HepG2 (cell line): ENCODE measurements around the gene OR1I1. TPM values are rescaled to one million over a fixed set of nuclear protein-coding genes. Genes with fewer than 3 reads are reported as not detected.
"Not testable (repeated sequence)": the region's sequence is repeated elsewhere in the genome, so short reads cannot be mapped to it uniquely, and the experiment has no call there.

Source experiments
- ATAC-seq: fragments of 200-7000 bp; cut with Tn5 transposase; 3 replicates; pipeline ENCODE4 v1.9.1; 2020; ENCODE audit warnings: mild to moderate bottlenecking, moderate library complexity
- BruUV-seq: library from RNA; stranded (reverse); fragments of 400-500 nt; replicated peaks from 2 replicates; lab custom pipeline; 2021; lab: Mats Ljungman, UMichigan
- CTCF ChIA-PET: fragments of 300-600 bp; formaldehyde crosslinking; extraction: SDS; loops from one replicate; lab custom pipeline; 2021; ENCODE audit warnings: low total read pairs, inconsistent platforms, low intra/inter-chr PET ratio; lab: Yijun Ruan, JAX
- POLR2A ChIA-PET: fragments of 350-600 bp; sonication (Branson Sonifier 250); formaldehyde crosslinking; loops from one replicate; lab custom pipeline; 2020; ENCODE audit warnings: antibody characterized with exemption, inconsistent platforms; lab: Yijun Ruan, JAX
- DNase-seq: peaks from one replicate; pipeline ENCODE4 v3.0.0-alpha.2; 2015; ENCODE audit warnings: low spot score
- FAIRE-seq: peaks from 3 replicates; lab custom pipeline; 2011; peaks lifted over from hg19 to GRCh38; lab: Jason Lieb, UNC
- H2AFZ ChIP-seq: one replicate; pipeline ENCODE4 v1.6.1; 2011; ENCODE audit warnings: low read length, inconsistent platforms
- H3K27ac ChIP-seq: fragments of 300-600 bp; 3 replicates; pipeline ENCODE4 v1.8.0; 2011; ENCODE audit warnings: mixed run types, mild to moderate bottlenecking, mixed read lengths, low read length, inconsistent platforms; ENCODE audit not compliant: insufficient read depth; ENCODE audit errors: extremely low read length
- H3K27me3 ChIP-seq, 2 experiments: fragments of 200-600 bp in 1 of 2; 2 replicates in 1 of 2; 3 replicates in 1 of 2; pipeline versions ENCODE4 v1.6.0 to v1.8.0; 2011; ENCODE audit warnings: low read length in 2 of 2, mild to moderate bottlenecking in 2 of 2, moderate library complexity in 2 of 2, inconsistent platforms in 1 of 2; ENCODE audit not compliant: insufficient read depth in 2 of 2, control insufficient read depth in 1 of 2
- H3K36me3 ChIP-seq, 2 experiments: fragments of 200-600 bp in 1 of 2; replicated peaks in 1 of 2; 2 replicates in 1 of 2; 3 replicates in 1 of 2; pipeline versions ENCODE4 v1.5.1 to v1.8.0; 2011; ENCODE audit warnings: low read length in 2 of 2, inconsistent platforms in 1 of 2; ENCODE audit not compliant: insufficient read depth in 2 of 2, control insufficient read depth in 1 of 2
- H3K4me1 ChIP-seq: 2 replicates; pipeline ENCODE4 v1.5.1; 2012; ENCODE audit warnings: low read length, inconsistent platforms; ENCODE audit not compliant: insufficient read depth
- H3K4me2 ChIP-seq: 2 replicates; pipeline ENCODE4 v1.6.0; 2011; ENCODE audit warnings: low read depth, low read length, inconsistent platforms
- H3K4me3 ChIP-seq, 3 experiments: fragments of 200-600 bp in 1 of 3; sonication (generic), shearing (Covaris generic) in 1 of 3; replicated peaks in 1 of 3; 2 replicates each; pipeline ENCODE4 v1.5.1; 2011 to 2016; ENCODE audit warnings: low read length in 3 of 3, inconsistent platforms in 2 of 3, low read depth in 2 of 3, mild to moderate bottlenecking in 2 of 3, control low read depth in 1 of 3, mixed read lengths in 1 of 3; ENCODE audit not compliant: insufficient read depth in 1 of 3
- H3K79me2 ChIP-seq: one replicate; pipeline ENCODE4 v1.6.1; 2011; ENCODE audit warnings: low read length, inconsistent platforms; ENCODE audit not compliant: insufficient read depth
- H3K9ac ChIP-seq: 2 replicates; pipeline ENCODE4 v1.6.0; 2011; ENCODE audit warnings: mild to moderate bottlenecking, low read depth, low read length, inconsistent platforms; ENCODE audit not compliant: insufficient read depth
- H3K9me3 ChIP-seq: 2 replicates; pipeline ENCODE4 v1.5.1; 2012; ENCODE audit warnings: mild to moderate bottlenecking, low read length
- H4K20me1 ChIP-seq: 2 replicates; pipeline ENCODE4 v1.6.0; 2011; ENCODE audit warnings: inconsistent platforms, mild to moderate bottlenecking, low read length, moderate library complexity; ENCODE audit not compliant: insufficient read depth
- CENPX ChIP-seq: sonication (generic); formaldehyde crosslinking; IDR thresholded peaks from 2 replicates; pipeline ENCODE4 v1.9.0; 2021; ENCODE audit warnings: mild to moderate bottlenecking, missing genetic modification reagents, moderate library complexity
- CHD2 ChIP-seq: IDR thresholded peaks from 2 replicates; pipeline ENCODE4 v1.6.1; 2011; ENCODE audit warnings: low read depth, low read length, improper control_type of control experiment
- SOX5 ChIP-seq: IDR thresholded peaks from 2 replicates; pipeline ENCODE4 v1.6.1; 2016; ENCODE audit warnings: borderline replicate concordance
- WGBS: methylation state at CpG from one replicate; pipeline ENCODE4 v1.1.6; 2017; ENCODE audit warnings: low lambda C conversion rate; 5-methylcytosine and 5-hydroxymethylcytosine counted together
- in situ Hi-C: cut with HindIII; loops from 2 replicates; pipeline ENCODE4 v1.10.0; 2017; ENCODE audit warnings: low pct_unique_long_range_greater_than_20kb; ENCODE audit not compliant: extremely low pct_ligation_motif_present
- intact Hi-C: fragments of 100-400 bp; cut with micrococcal nuclease; formaldehyde crosslinking; loops from one replicate; pipeline ENCODE4 v1.10.0; 2022; ENCODE audit not compliant: unreplicated experiment
- polyA plus RNA-seq, 8 experiments: library from polyadenylated mRNA; depleted of rRNA in 3 of 8; stranded (reverse) in 7 of 8; unstranded in 1 of 8; fragments of >200 nt; fragmentation: Illumina TruSeq in 4 of 8; extraction: Trizol in 4 of 8; gene quantifications; 2 replicates each; pipeline versions ENCODE4 v1.2.1 to v1.2.3, GENCODE V29; 2011 to 2016; ENCODE audit warnings: low read depth in 4 of 8, missing spikeins in 1 of 8, mixed read lengths in 1 of 8; ENCODE audit not compliant: insufficient read depth in 1 of 8
- total RNA-seq, 5 experiments: library from RNA; depleted of rRNA; stranded (reverse); fragments of >200 nt; fragmentation: Illumina TruSeq; extraction: Trizol; gene quantifications; 2 replicates each; pipeline ENCODE4 v1.2.3, GENCODE V29; 2016; ENCODE audit warnings: low read depth in 1 of 5

OR1I1 gene
- total and polyA plus RNA-seq, 2 of the 13 experiments (the other 11 are each of a cell fraction or from before 2014, with no cell fraction given), result not detected

- in situ Hi-C loops, result no loop called here
- Histone ChIP-seq H3K36me3 (no peaks in the 10 kb centered on the region), H3K27ac (no peak overlapping the region), H2AFZ (no peak overlapping the region), H3K4me1 (no peaks in the 10 kb centered on the region), H4K20me1 (no peaks in the 10 kb centered on the region), H3K4me3 (no peak overlapping the region), H3K27me3 (peaks cover 0 to 18% of the 10 kb centered on the region in 2 experiments; a peak in 2 of 5 replicates), H3K4me2 (no peak overlapping the region), H3K9me3 (no peaks in the 10 kb centered on the region), H3K79me2 (no peaks in the 10 kb centered on the region), H3K9ac (no peak overlapping the region)
- FAIRE-seq (no peak), DNase-seq (no peak), ATAC-seq (no peak)
- CTCF ChIA-PET, result no interaction called here
- no TSS peak for BruUV-seq
- TF ChIP-seq CHD2, result peak; percentile 50; the same call in 1 of the 2 replicates
- TF ChIP-seq CENPX (CRISPR knock-in tag), result no peak
- POLR2A ChIA-PET, result no interaction called here
- intact Hi-C loops, result no loop called here
- 46% methylated on average over 12 of the region's 12 CpGs for WGBS
Observed at GRCh38 chr19:15062036-15062435, 20.0 kb upstream of the OR1I1 start.

GRCh38 chr19:15070386-15070785 is 11.6 kb upstream of the OR1I1 start:
- DNase-seq, H3K79me2 ChIP-seq, intact Hi-C loops, H3K4me3 ChIP-seq, H2AFZ ChIP-seq, H3K9me3 ChIP-seq, H3K27me3 ChIP-seq, H3K27ac ChIP-seq, H3K9ac ChIP-seq, H3K4me2 ChIP-seq, BruUV-seq, ATAC-seq, CTCF ChIA-PET, H3K36me3 ChIP-seq, H4K20me1 ChIP-seq, in situ Hi-C loops, POLR2A ChIA-PET, FAIRE-seq: not testable (repeated sequence)
- TF ChIP-seq SOX5 (CRISPR knock-in tag), result peak; percentile 26; the same call in 1 of the 2 replicates
- 29% methylated on average over 4 of the region's 4 CpGs for WGBS
- peaks cover 29% of the 10 kb centered on the region for H3K4me1 ChIP-seq
